GM10266 (cell line): ENCODE measurements around the gene SKI.

Source experiments
- DNase-seq: peaks from one replicate; pipeline ENCODE4 v3.0.0; 2012; ENCODE audit errors: extremely low spot score
- TF ChIP-seq, protein P1 (sequence below): IDR thresholded peaks from 2 replicates; pipeline ENCODE4 v1.5.1; 2012; ENCODE audit warnings: mild to moderate bottlenecking, low read depth; ENCODE audit not compliant: control insufficient read depth, insufficient read depth; ENCODE audit errors: missing control alignments

Gene SKI

DNA sequence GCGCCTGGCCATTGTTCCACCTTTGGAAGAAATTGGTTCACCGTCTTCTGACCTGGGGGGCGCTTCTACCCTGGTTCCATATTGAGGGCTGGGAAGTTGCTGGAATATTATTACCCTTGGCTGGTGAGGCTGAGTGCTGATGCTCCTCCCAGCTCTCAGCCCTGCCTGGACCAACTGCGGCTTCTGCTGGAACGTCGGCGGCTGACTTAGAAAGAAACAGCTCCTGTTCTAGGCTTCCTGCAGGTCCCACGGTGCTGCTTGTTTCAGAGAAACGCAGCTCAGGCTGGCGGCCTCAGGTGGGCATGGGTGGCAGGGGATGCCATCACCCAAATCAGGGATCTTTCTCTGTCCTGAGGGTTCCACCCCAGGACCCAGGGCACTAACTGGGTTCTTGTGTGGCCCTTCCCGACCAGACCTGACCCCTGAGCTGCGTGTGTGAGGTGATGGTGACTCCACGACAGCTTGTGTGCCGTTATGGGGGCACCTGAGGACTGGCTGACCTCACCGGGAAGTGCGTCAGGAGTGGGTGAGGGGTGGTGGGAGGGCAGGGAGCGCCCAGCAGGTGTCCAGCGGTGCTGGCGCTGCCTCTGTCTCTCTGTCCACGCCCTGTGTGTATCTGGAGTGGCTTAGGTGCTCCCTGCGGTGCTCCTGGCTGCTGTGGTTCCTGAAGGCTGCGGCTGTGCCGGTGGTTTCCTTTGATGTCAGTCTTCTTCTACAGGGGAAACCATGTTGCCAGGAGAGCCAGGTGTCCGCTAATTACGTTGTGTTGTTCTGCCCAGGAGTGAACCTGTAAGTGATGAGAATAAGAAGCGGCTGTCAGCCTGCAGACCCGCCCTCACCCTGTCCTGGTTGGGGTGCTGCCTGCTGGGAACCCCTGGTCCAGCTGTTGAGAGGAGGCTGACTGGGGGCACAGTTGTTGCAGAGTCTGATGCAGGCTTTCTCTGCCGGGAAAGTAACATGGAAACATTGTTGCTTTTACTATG, 8.9 kb downstream of the SKI start:
- no peak for DNase-seq
- TF ChIP-seq, protein P1, sequence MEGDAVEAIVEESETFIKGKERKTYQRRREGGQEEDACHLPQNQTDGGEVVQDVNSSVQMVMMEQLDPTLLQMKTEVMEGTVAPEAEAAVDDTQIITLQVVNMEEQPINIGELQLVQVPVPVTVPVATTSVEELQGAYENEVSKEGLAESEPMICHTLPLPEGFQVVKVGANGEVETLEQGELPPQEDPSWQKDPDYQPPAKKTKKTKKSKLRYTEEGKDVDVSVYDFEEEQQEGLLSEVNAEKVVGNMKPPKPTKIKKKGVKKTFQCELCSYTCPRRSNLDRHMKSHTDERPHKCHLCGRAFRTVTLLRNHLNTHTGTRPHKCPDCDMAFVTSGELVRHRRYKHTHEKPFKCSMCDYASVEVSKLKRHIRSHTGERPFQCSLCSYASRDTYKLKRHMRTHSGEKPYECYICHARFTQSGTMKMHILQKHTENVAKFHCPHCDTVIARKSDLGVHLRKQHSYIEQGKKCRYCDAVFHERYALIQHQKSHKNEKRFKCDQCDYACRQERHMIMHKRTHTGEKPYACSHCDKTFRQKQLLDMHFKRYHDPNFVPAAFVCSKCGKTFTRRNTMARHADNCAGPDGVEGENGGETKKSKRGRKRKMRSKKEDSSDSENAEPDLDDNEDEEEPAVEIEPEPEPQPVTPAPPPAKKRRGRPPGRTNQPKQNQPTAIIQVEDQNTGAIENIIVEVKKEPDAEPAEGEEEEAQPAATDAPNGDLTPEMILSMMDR, result no peak

DNA sequence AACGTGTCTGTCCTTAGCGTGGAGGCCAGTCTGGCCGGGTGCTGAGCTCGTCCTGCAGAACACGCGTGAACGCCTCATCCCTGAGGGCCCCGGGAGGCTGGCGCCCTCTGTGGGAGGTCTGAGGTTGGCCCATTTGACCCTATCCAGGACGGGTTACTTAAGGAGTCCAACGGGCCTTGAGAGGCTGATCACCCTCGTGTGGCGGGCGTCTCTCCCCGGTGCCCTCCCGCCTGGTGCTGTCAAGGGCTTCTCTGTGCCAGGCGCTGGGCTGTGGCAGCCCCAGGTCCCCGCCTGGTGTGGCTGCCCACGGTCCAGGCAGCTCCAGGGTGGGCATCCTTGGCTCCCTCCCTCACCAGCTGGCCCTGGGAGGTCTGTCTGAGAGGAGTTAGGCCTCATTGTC, 9.7 kb downstream of the SKI start:
- DNase-seq, result no peak
- TF ChIP-seq, protein P1, result no peak

DNA sequence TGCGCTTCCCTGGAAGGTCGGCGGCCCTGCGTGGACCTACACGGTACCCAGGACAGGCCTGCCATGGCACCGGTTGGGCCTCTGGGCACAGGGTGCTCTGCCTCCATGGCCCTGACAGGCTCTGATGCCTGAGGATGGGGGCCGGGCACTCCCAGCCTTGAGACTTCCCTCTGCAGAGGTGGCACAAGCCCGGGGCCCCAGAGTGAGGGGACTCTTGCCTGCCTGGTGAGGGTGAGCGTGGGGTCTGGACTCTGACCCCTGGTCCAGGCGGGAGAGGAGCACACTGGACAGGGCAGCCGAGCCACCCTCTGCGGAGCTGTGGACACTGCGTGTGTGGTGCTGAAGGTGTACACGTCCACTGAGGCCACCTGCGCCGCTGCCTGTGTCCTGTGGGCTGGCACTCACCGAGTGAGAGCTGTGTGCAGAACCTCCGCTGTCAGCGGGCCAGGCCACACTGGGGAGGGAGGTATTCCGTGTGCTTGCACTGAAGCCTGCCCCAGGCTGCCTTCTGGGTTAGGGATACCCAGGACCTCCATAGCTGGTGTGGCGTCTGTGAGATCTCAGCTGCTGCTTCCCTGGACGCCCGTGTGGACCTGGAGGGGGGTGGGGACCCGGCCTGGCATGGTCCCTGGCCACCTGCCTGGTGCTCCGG, 10.4 kb downstream of the SKI start:
- DNase-seq, result no peak
- TF ChIP-seq, protein P1, result no peak

DNA sequence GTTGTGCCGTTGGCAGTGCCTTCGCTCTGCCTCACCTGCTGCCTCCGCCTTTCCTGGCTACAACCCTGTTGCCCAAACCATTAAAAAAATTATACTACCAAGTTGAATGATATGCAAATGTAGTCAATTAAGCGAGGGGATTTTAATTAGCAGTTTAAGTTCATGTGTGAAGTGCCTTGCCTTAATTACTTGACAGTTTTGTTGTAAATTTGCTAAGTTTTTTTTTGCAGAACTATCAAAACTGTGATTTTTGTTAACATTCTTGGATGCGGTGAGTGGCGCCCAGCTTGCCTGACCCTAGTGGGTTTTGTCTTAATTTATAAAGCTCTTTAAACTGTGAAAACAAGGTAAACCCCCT, 10.9 kb downstream of the SKI start:
- TF ChIP-seq, protein P1, result no peak
- no peak for DNase-seq

DNA sequence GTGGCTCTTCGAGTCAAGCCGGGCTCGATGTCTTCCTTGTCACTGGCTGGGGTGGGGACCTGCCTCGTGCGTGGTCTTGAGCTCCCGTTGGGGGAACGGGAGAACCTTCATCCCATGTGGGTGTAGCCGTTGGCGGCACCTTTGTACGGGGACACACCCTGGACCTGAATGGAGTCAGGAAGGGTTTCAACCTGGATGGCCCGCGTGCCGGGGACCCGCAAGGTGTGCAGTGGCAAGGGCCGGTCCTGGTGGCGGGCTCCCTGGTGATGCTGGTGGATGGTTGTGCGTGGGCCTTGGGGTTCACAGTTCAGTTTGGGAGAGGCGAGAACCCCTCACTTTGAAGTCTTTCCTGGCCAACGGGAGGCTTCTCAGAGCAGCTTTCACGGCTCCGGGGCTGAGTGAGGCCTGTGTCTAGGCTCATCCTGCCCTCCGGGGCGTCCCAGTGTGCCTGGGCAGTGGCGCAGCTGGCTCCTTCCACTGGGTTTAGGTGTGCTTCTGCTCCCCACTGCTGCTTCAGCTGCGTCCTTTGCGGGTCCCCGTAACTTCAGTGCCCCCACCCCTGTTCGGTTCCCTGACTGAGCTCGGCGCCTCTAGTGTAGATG, 11.4 kb downstream of the SKI start:
- DNase-seq, result no peak
- TF ChIP-seq, protein P1, result no peak

DNA sequence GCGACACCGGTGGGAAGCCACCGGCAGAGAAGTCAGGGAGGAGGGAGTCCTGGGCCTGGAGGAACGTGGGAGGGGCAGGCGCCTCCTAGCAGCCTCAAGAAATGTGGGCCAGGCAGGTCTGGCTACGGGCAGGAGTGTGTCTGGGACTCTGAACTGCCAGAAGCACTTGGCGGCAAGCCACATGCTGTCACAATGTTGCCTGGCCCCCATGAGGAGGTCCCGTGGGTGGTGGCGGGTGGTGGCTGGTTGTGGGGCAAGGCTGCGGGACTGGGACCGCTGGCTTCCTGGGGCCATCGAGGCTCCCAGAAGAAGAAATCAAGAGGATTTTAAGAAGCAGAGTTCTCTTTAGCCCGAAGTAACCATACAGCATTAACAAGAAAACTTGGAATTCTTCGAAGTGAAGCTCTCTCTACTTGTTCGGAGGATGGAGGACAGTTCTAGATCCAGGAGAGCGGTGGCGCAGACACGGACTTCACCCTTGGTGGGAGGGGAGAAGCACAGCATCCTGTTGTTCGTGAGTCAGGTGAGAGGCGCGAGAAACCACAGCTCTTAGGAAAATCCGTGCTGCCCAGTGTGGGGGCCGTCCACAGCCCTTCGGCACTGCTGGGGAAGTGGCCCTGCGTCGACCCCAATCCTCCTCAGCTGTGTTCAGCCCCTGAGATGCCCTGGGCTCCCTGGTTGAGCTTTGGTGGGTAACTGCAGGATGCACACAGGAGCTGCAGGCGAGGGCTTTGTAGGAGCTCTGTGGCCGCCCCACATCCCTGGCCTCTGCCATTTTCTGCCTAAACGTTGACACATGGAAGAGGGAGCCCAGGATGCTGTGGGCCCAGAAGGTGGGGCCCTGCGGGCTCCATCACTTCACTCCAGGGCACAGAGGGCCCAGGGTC, 12.4 kb downstream of the SKI start:
- no peak for DNase-seq
- TF ChIP-seq, protein P1, result no peak
